ENCODE measurements around the gene ASPRV1.

Gene ASPRV1

DNA sequence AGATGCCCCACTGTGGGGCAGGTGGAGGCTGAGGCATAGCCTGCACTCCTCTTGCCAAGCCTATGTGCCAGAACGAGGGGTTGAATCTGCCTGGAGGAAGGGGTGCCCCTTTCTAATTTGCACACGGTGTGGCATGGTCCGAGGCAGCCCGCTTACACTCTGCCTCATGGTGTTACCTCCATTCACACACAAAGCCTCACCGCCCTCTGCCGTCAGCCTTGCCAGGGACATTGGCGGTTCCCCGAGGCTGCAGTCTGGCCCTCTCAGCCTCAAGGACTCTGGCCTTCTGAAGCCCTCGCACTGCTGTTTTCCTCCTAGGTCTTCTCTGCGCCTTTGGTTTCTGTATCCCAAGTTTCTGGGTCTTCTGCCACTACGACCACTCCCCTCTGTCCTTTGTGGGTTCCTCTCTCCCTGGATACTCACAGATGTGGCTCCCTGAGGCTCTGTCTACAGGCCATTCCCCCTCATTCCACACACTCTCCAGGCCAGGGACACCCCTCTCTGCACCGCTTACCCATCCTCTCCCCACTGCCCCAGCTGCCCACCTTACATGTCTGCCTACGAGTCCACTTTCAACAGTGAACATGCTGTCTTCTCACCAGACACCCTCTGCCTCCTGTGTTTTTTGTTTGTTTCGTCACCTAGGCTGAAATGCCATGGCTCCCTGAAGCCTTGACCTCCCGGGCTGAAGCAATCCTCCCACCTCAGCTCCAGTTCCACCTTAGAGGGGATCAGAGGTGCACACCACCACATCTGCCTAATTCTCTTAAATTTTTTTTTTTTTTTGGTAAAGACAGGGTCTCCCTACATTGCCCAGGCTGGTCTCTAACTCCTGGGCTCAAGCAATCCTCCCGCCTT lies 7.9 kb upstream of the ASPRV1 start:
- no peak for DNase-seq (ENCODE audit: low read depth)
- no peak overlapping the region for H3K4me3 ChIP-seq (ENCODE audit: low read length)
- TF ChIP-seq, protein P1, sequence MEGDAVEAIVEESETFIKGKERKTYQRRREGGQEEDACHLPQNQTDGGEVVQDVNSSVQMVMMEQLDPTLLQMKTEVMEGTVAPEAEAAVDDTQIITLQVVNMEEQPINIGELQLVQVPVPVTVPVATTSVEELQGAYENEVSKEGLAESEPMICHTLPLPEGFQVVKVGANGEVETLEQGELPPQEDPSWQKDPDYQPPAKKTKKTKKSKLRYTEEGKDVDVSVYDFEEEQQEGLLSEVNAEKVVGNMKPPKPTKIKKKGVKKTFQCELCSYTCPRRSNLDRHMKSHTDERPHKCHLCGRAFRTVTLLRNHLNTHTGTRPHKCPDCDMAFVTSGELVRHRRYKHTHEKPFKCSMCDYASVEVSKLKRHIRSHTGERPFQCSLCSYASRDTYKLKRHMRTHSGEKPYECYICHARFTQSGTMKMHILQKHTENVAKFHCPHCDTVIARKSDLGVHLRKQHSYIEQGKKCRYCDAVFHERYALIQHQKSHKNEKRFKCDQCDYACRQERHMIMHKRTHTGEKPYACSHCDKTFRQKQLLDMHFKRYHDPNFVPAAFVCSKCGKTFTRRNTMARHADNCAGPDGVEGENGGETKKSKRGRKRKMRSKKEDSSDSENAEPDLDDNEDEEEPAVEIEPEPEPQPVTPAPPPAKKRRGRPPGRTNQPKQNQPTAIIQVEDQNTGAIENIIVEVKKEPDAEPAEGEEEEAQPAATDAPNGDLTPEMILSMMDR (conservative IDR thresholded peaks at IDR 0.05; ENCODE audit: low read length), result no peak

DNA sequence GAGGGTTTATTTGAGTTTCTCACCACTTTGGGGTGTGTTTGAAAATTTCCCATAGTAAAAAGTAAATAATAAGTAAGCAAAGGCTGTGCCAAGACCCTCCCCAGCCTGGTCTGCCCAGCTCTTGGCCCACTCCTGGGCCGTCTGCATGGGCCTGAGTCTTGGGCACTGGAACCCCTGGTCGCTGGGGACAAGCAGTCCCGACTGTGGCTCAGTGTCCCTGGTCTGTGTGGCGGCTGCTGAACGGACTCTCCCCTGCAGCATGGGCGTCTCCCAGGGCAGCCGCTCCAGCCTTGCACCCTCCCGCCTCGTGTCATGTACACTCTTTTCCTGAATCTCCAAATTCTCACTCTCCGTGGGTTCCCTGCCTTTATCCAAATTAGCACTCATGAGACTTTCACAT lies 7.2 kb upstream of the ASPRV1 start:
- TF ChIP-seq, protein P1 (conservative IDR thresholded peaks at IDR 0.05; ENCODE audit: low read length), result no peak
- no peak for DNase-seq (ENCODE audit: low read depth)

DNA sequence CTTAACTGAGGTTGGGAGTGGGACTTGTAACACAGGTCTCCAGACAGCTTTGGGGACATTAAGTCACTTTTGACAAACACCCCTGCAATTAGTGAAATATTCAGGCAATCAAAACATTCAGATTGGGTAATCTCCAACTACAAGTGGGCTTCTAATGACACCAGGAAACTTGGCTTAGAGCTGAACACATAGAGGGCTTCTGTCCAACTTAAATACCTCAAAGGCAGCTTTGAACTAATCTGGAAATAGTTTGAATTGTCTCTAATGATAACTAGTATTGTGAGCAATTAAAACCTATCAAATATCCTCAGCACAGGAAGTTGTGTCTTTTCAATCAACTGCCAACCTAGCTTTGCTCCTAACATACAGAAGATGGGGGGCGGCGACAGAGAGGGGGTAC lies 5.1 kb upstream of the ASPRV1 start:
- DNase-seq (ENCODE audit: low read depth), result no peak
- H3K4me3 ChIP-seq (ENCODE audit: low read length), result no peak overlapping the region
- TF ChIP-seq, protein P1 (conservative IDR thresholded peaks at IDR 0.05; ENCODE audit: low read length), result no peak

More for the DNA sequence above, 7.2 kb upstream of the ASPRV1 start:
- no peak overlapping the region for H3K4me3 ChIP-seq (ENCODE audit: low read length)

DNA sequence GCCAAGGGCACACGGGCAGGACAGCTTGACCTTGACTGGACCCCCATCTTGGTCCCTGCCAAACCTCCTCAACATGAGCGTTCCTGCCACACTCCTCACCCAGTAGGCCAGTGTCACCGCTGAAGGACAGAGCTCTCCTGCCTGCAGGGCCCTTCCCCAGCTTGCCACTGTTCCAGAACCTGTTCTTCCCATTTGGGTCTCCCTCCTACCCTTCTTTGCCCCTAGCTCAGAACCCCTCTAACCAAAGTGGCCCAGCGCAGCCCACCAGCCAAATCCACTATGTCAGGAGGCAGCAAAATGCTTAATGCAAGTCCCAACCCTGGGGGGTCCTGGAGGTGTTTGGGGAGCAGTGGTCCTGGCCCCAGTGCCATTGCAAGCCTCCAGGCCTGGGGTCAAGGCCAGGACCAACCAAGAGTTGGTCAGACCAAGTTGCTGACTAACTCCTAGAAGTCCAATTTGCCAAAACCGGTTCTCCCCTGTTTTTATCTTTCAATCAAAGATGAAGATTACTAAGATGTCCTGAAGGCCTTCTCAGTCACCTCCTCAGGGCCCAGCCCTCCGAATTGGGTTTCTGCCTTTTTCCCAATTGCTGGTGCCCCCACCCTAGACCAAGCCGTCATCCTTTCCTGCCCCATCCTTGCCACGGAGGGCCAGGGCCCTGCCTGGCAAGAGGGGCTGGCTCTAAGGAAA lies 4.5 kb upstream of the ASPRV1 start:
- no peak overlapping the region for H3K4me3 ChIP-seq (ENCODE audit: low read length)
- DNase-seq (ENCODE audit: low read depth), result no peak
- TF ChIP-seq, protein P1 (conservative IDR thresholded peaks at IDR 0.05; ENCODE audit: low read length), result no peak

DNA sequence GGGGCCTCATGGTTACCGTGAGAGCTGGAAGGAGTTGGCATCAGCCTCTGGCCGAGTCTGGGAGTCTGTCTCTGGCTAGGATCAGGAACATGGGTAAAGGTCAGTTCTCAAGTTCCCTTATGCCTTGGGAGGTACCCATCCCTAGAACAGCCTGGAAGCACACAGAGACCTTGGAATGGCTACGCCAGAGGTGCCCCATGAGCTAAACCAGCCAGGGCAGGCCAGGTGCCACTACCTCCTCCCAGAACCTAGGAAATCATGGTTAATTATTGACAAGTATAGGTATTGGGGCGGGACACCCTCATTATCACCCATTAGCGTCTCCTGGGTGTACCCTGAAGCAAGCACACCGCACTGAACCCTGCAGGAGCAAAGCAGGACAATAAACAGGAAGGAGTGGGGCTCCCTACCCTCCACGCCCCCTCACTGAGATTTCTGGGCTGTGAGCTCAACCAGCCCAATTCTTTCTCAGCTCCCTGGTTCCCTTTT lies 3.0 kb upstream of the ASPRV1 start:
- TF ChIP-seq, protein P1 (conservative IDR thresholded peaks at IDR 0.05; ENCODE audit: low read length), result no peak
- DNase-seq (ENCODE audit: low read depth), result no peak
- no peak overlapping the region for H3K4me3 ChIP-seq (ENCODE audit: low read length)

DNA sequence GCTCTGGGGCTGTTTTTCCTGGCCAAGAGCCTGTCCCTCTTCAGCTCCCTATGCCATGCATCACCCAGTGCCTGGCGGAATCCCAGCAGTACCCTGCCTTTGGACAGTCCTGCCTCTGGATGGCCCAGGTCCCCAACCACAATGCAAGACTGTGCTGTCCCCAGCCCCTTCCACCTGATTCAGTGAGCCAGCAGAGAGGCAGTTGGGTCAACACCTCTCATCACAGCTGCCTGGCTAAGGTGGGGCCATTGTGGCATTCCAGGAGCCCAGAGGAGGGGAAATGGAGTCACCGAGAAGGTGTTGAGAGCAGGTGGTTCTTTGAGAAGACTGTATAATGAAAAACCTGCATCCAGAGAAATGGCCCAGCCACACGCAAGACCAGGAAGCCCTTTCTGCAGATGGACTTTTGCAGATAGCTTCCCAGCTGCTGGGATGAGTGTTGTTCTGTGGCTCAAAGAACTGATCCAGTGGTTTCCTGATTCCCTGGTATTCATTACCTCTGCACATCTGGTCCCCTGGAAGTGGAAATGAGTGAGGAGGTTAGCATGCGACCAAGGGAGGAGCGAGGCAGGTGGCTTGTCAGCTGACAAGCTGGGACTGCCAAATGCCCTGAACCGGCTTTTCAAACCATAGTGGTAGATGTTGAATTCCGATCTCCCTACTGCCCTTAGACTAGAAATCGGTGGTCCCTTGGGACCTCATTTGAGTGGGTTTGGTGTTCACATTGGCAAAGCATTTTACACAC lies 1.7 kb upstream of the ASPRV1 start:
- TF ChIP-seq, protein P1 (conservative IDR thresholded peaks at IDR 0.05; ENCODE audit: low read length), result no peak
- DNase-seq (ENCODE audit: low read depth), result no peak
- no peak overlapping the region for H3K4me3 ChIP-seq (ENCODE audit: low read length)

Measured in AG10803 (cell line).